SU-DHL-6 (cell line): Measurements from ENCODE around the gene OSBP.

Experiments used
- H2AFZ ChIP-seq: fragments of 200-600 bp; sonication (generic); 2 replicates; pipeline ENCODE4 v1.6.1; 2014; ENCODE audit warnings: low read depth, mild to moderate bottlenecking, moderate library complexity, mixed read lengths, antibody characterized with exemption, low read length; ENCODE audit not compliant: severe bottlenecking
- H3F3A ChIP-seq: fragments of 200-600 bp; shearing (Covaris generic); 2 replicates; pipeline ENCODE4 v1.6.0; 2016; ENCODE audit warnings: antibody characterized with exemption, mild to moderate bottlenecking; ENCODE audit not compliant: insufficient read depth
- H3K27ac ChIP-seq: fragments of 200-600 bp; sonication (generic); 2 replicates; pipeline ENCODE4 v1.5.1; 2016; ENCODE audit warnings: low read depth, mild to moderate bottlenecking, low read length, moderate library complexity, mixed read lengths
- H3K27me3 ChIP-seq: fragments of 200-600 bp; sonication (generic), shearing (Covaris generic); 2 replicates; pipeline ENCODE4 v1.6.0; 2014; ENCODE audit warnings: mild to moderate bottlenecking, low read length
- H3K36me3 ChIP-seq: fragments of 200-600 bp; sonication (generic); 2 replicates; pipeline ENCODE4 v1.6.1; 2014; ENCODE audit warnings: mild to moderate bottlenecking, low read length, mixed read lengths
- H3K4me2 ChIP-seq: fragments of 300-600, 200-600 bp; shearing (Covaris generic), sonication (generic); 2 replicates; pipeline ENCODE4 v1.6.0; 2014; ENCODE audit warnings: low read length, low read depth, mild to moderate bottlenecking; ENCODE audit not compliant: poor library complexity, severe bottlenecking
- H3K4me3 ChIP-seq: fragments of 200-600 bp; sonication (generic); 2 replicates; pipeline ENCODE4 v1.5.1; 2014; ENCODE audit warnings: antibody characterized with exemption, low read length, mild to moderate bottlenecking, mixed read lengths; ENCODE audit not compliant: insufficient read depth, poor library complexity, severe bottlenecking
- H3K79me2 ChIP-seq: fragments of 200-600 bp; sonication (generic); 2 replicates; pipeline ENCODE4 v1.6.1; 2014; ENCODE audit warnings: mild to moderate bottlenecking, low read length, moderate library complexity; ENCODE audit not compliant: insufficient read depth
- H3K9ac ChIP-seq: fragments of 200-600 bp; sonication (generic); 2 replicates; pipeline ENCODE4 v1.7.0; 2014; ENCODE audit warnings: mild to moderate bottlenecking, low read length
- H3K9me2 ChIP-seq: fragments of 200-600 bp; sonication (generic); replicated peaks from 2 replicates; pipeline ENCODE4 v1.6.1; 2014; ENCODE audit warnings: low read length; ENCODE audit not compliant: insufficient read depth
- H3K9me3 ChIP-seq: fragments of 200-600 bp; sonication (generic); 2 replicates; pipeline ENCODE4 v1.6.1; 2014; ENCODE audit warnings: low read length, mixed read lengths; ENCODE audit not compliant: insufficient read depth
- H4K20me1 ChIP-seq: fragments of 200-600 bp; sonication (generic); 2 replicates; pipeline ENCODE4 v1.6.1; 2014; ENCODE audit warnings: low read depth, mild to moderate bottlenecking, antibody characterized with exemption, low read length, moderate library complexity, mixed read lengths
- EZH2phosphoT487 ChIP-seq: fragments of 200-600 bp; sonication (generic), shearing (Covaris generic); conservative IDR thresholded peaks from 2 replicates; pipeline ENCODE4 v1.6.1; 2018; ENCODE audit warnings: mild to moderate bottlenecking, antibody characterized with exemption, low read length, moderate library complexity, mixed read lengths
- TF ChIP-seq, protein P1 (sequence below): fragments of 200-600 bp; sonication (generic); IDR thresholded peaks from one replicate; pipeline ENCODE4 v1.5.1; 2017; ENCODE audit warnings: antibody characterized with exemption, mild to moderate bottlenecking, low read length, moderate library complexity; ENCODE audit not compliant: insufficient read depth, poor library complexity, severe bottlenecking

The OSBP gene

DNA sequence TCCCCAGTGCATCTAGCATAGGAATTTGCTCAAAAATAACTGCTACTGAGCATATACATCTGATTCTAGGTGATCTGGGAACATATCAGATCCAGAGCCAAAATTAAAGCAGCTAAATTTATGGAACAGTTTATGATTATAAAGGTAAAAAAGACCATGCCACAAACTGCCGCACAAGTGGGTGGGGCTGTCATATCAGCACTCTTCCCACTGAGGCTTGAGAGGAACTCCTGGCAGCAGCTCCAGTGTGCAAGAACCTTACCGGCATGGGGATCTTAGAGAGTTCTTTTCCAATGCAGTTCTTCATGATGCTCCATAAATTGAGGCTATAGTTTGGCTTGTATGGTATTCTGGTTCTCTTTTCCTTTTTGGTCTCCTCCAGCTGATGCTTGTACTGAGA, 15.3 kb downstream of the OSBP start:
- H3F3A ChIP-seq, result 0 out of 2 replicates have a peak, but pooled peaks cover 3% of the 10 kb centered on the region
- H3K9ac ChIP-seq, result no peak overlapping the region
- H3K4me3 ChIP-seq, result no peak overlapping the region
- H3K36me3 ChIP-seq, result peaks cover 27% of the 10 kb centered on the region
- no peak for TF ChIP-seq EZH2phosphoT487
- TF ChIP-seq, protein P1, sequence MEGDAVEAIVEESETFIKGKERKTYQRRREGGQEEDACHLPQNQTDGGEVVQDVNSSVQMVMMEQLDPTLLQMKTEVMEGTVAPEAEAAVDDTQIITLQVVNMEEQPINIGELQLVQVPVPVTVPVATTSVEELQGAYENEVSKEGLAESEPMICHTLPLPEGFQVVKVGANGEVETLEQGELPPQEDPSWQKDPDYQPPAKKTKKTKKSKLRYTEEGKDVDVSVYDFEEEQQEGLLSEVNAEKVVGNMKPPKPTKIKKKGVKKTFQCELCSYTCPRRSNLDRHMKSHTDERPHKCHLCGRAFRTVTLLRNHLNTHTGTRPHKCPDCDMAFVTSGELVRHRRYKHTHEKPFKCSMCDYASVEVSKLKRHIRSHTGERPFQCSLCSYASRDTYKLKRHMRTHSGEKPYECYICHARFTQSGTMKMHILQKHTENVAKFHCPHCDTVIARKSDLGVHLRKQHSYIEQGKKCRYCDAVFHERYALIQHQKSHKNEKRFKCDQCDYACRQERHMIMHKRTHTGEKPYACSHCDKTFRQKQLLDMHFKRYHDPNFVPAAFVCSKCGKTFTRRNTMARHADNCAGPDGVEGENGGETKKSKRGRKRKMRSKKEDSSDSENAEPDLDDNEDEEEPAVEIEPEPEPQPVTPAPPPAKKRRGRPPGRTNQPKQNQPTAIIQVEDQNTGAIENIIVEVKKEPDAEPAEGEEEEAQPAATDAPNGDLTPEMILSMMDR, result no peak
- H4K20me1 ChIP-seq, result no peaks in the 10 kb centered on the region
- no peaks in the 10 kb centered on the region for H3K9me2 ChIP-seq
- no peak overlapping the region for H3K27ac ChIP-seq
- H2AFZ ChIP-seq, result no peak overlapping the region
- H3K4me2 ChIP-seq, result no peak overlapping the region
- H3K79me2 ChIP-seq, result peaks cover 7% of the 10 kb centered on the region; the same call in 1 of the 2 replicates
- H3K9me3 ChIP-seq, result no peaks in the 10 kb centered on the region
- H3K27me3 ChIP-seq, result no peaks in the 10 kb centered on the region

DNA sequence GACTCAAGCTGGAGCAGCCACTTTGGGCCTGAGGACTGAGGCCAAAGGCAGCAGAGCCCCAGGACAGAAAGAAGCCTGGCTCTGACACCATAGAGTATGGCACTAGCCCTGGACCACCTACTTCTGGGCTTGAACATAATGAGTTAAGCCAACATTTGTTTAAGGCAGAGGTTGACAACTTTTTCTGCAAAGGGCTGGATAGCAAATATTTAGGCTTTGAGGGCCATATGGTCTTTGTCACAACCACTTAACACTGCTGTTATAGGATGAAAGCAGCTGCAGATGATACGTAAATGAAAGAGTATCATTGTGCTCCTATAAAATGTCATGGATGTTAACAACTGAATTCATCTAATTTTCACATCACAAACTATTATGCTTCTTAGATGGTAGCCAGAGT, 16.6 kb downstream of the OSBP start:
- Histone ChIP-seq H3K4me2 (no peak overlapping the region), H3K9me3 (no peaks in the 10 kb centered on the region), H3K4me3 (no peak overlapping the region), H3F3A (0 out of 2 replicates have a peak, but pooled peaks cover 3% of the 10 kb centered on the region), H3K27ac (no peak overlapping the region), H2AFZ (no peak overlapping the region), H3K9ac (no peak overlapping the region), H3K9me2 (no peaks in the 10 kb centered on the region), H3K79me2 (peaks cover 5% of the 10 kb centered on the region; the same call in 1 of the 2 replicates), H3K27me3 (no peaks in the 10 kb centered on the region), H3K36me3 (peaks cover 35% of the 10 kb centered on the region), H4K20me1 (no peaks in the 10 kb centered on the region)
- no peak for TF ChIP-seq EZH2phosphoT487
- TF ChIP-seq, protein P1, result no peak

DNA sequence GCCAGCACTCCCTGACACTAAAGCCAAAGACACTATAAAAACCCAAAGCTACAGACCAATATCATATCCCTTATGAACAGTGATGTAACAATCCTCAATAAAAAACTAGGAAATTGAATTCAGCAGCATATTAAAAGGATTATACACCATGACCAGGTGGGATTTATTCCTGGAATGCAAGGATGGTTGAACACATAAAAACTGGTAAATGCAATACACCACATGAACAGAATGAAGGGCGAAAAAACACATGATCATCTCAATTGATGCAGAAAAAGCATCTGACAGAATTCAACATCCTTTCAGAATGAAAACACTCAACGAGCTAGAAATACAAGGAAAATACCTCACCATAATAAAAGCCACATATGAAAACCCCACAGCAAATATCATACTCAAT, 31.3 kb downstream of the OSBP start:
- no peak overlapping the region for H3K27ac ChIP-seq
- H3K9me2 ChIP-seq, result no peaks in the 10 kb centered on the region
- TF ChIP-seq, protein P1, result no peak
- no peak for TF ChIP-seq EZH2phosphoT487
- no peaks in the 10 kb centered on the region for H3F3A ChIP-seq
- H3K27me3 ChIP-seq, result no peaks in the 10 kb centered on the region
- H4K20me1 ChIP-seq, result no peaks in the 10 kb centered on the region
- peaks cover 40% of the 10 kb centered on the region for H3K36me3 ChIP-seq
- no peak overlapping the region for H3K9ac ChIP-seq
- no peak overlapping the region for H2AFZ ChIP-seq
- no peak overlapping the region for H3K4me2 ChIP-seq
- H3K79me2 ChIP-seq, result peaks cover 9% of the 10 kb centered on the region; the same call in 1 of the 2 replicates
- no peak overlapping the region for H3K4me3 ChIP-seq
- H3K9me3 ChIP-seq, result no peaks in the 10 kb centered on the region
